ENCODE measurements around the gene SCGB2B2.
"Not testable (repeated sequence)": the region's sequence is repeated elsewhere in the genome, so short reads cannot be mapped to it uniquely, and the experiment has no call there.

Gene SCGB2B2

GRCh38 chr19:34687348-34687747, 10.4 kb upstream of the SCGB2B2 start:
- no peak for DNase-seq (ENCODE audit: low read depth)
- Histone ChIP-seq H3K9ac (ENCODE audit: low read length) (no peak overlapping the region), H3K9me3 (ENCODE audit: control insufficient read depth, low read length) (peaks cover 63% of the 10 kb centered on the region), H3K27me3 (replicated peaks; ENCODE audit: control insufficient read depth, insufficient read depth, low read length) (no peaks in the 10 kb centered on the region), H3K4me1 (ENCODE audit: control insufficient read depth, insufficient read depth, low read length) (no peaks in the 10 kb centered on the region), H3K36me3 (ENCODE audit: control insufficient read depth, insufficient read depth, low read length, severe bottlenecking) (peaks cover 36% of the 10 kb centered on the region), H3K4me3 (ENCODE audit: low read length) (no peak overlapping the region)

GRCh38 chr19:34686455-34686854, 9.5 kb upstream of the SCGB2B2 start:
- Histone ChIP-seq H3K27me3 (replicated peaks; ENCODE audit: control insufficient read depth, insufficient read depth, low read length) (no peaks in the 10 kb centered on the region), H3K4me3 (ENCODE audit: low read length) (peak overlapping the region; percentile 24), H3K9me3 (ENCODE audit: control insufficient read depth, low read length) (peaks cover 72% of the 10 kb centered on the region), H3K4me1 (ENCODE audit: control insufficient read depth, insufficient read depth, low read length) (no peaks in the 10 kb centered on the region), H3K9ac (ENCODE audit: low read length) (no peak overlapping the region), H3K36me3 (ENCODE audit: control insufficient read depth, insufficient read depth, low read length, severe bottlenecking) (peaks cover 45% of the 10 kb centered on the region)
- DNase-seq (ENCODE audit: low read depth) = no peak

- Histone ChIP-seq H3K36me3 (ENCODE audit: control insufficient read depth, insufficient read depth, low read length, severe bottlenecking) (peaks cover 57% of the 10 kb centered on the region), H3K4me3 (ENCODE audit: low read length) (peak overlapping the region; percentile 31), H3K9me3 (ENCODE audit: control insufficient read depth, low read length) (peaks cover 77% of the 10 kb centered on the region)
- H3K9ac ChIP-seq (ENCODE audit: low read length); H3K4me1 ChIP-seq (ENCODE audit: control insufficient read depth, insufficient read depth, low read length); H3K27me3 ChIP-seq (replicated peaks; ENCODE audit: control insufficient read depth, insufficient read depth, low read length); DNase-seq (ENCODE audit: low read depth): not testable (repeated sequence)
Measured at GRCh38 chr19:34685266-34685665, 8.3 kb upstream of the SCGB2B2 start.

- Histone ChIP-seq H3K36me3 (ENCODE audit: control insufficient read depth, insufficient read depth, low read length, severe bottlenecking) (peaks cover 75% of the 10 kb centered on the region), H3K9ac (ENCODE audit: low read length) (no peak overlapping the region), H3K9me3 (ENCODE audit: control insufficient read depth, low read length) (peaks cover 66% of the 10 kb centered on the region), H3K27me3 (replicated peaks; ENCODE audit: control insufficient read depth, insufficient read depth, low read length) (no peaks in the 10 kb centered on the region), H3K4me3 (ENCODE audit: low read length) (peak overlapping the region; percentile 57), H3K4me1 (ENCODE audit: control insufficient read depth, insufficient read depth, low read length) (peaks cover 11% of the 10 kb centered on the region)
- no peak for DNase-seq (ENCODE audit: low read depth)
Measured at GRCh38 chr19:34681478-34681877, 4.5 kb upstream of the SCGB2B2 start.

GRCh38 chr19:34678421-34678820, 1.5 kb upstream of the SCGB2B2 start:
- no peak for DNase-seq (ENCODE audit: low read depth)
- Histone ChIP-seq H3K4me3 (ENCODE audit: low read length) (peak overlapping the region; percentile 96), H3K9ac (ENCODE audit: low read length) (peak overlapping the region; percentile 95), H3K27me3 (replicated peaks; ENCODE audit: control insufficient read depth, insufficient read depth, low read length) (no peaks in the 10 kb centered on the region), H3K36me3 (ENCODE audit: control insufficient read depth, insufficient read depth, low read length, severe bottlenecking) (peaks cover 49% of the 10 kb centered on the region), H3K9me3 (ENCODE audit: control insufficient read depth, low read length) (peaks cover 35% of the 10 kb centered on the region), H3K4me1 (ENCODE audit: control insufficient read depth, insufficient read depth, low read length) (peaks cover 30% of the 10 kb centered on the region)

- DNase-seq (ENCODE audit: low read depth) = no peak
- peak overlapping the region; percentile 95 for H3K9ac ChIP-seq (ENCODE audit: low read length)
- peak overlapping the region; percentile 96 for H3K4me3 ChIP-seq (ENCODE audit: low read length)
- H3K27me3 ChIP-seq (replicated peaks; ENCODE audit: control insufficient read depth, insufficient read depth, low read length) = no peaks in the 10 kb centered on the region
- peaks cover 46% of the 10 kb centered on the region for H3K36me3 ChIP-seq (ENCODE audit: control insufficient read depth, insufficient read depth, low read length, severe bottlenecking)
- peaks cover 31% of the 10 kb centered on the region for H3K9me3 ChIP-seq (ENCODE audit: control insufficient read depth, low read length)
- peaks cover 30% of the 10 kb centered on the region for H3K4me1 ChIP-seq (ENCODE audit: control insufficient read depth, insufficient read depth, low read length)
Measured at GRCh38 chr19:34678085-34678412, 1.1 kb upstream of the SCGB2B2 start.

- DNase-seq (ENCODE audit: low read depth) = peak; percentile 98
- H3K9me3 ChIP-seq (ENCODE audit: control insufficient read depth, low read length) = peaks cover 26% of the 10 kb centered on the region
- no peaks in the 10 kb centered on the region for H3K27me3 ChIP-seq (replicated peaks; ENCODE audit: control insufficient read depth, insufficient read depth, low read length)
- peaks cover 41% of the 10 kb centered on the region for H3K36me3 ChIP-seq (ENCODE audit: control insufficient read depth, insufficient read depth, low read length, severe bottlenecking)
- H3K4me1 ChIP-seq (ENCODE audit: control insufficient read depth, insufficient read depth, low read length) = peaks cover 30% of the 10 kb centered on the region
- H3K9ac ChIP-seq (ENCODE audit: low read length) = peak within 1 kb of the TSS; percentile 95
- peak within 1 kb of the TSS; percentile 96 for H3K4me3 ChIP-seq (ENCODE audit: low read length)
Measured at GRCh38 chr19:34677386-34678084, 576 bp upstream of the SCGB2B2 start, which contains the start of gene ZNF302. Gene ZNF302 (plus strand): TSS chr19:34677678. CDS start chr19:34678805, 1,127 bp downstream.

- H3K36me3 ChIP-seq (ENCODE audit: control insufficient read depth, insufficient read depth, low read length, severe bottlenecking) = peaks cover 24% of the 10 kb centered on the region
- no peak overlapping the region for H3K9ac ChIP-seq (ENCODE audit: low read length)
- no peak for DNase-seq (ENCODE audit: low read depth)
- peaks cover 10% of the 10 kb centered on the region for H3K9me3 ChIP-seq (ENCODE audit: control insufficient read depth, low read length)
- no peaks in the 10 kb centered on the region for H3K27me3 ChIP-seq (replicated peaks; ENCODE audit: control insufficient read depth, insufficient read depth, low read length)
- H3K4me3 ChIP-seq (ENCODE audit: low read length) = peak overlapping the region; percentile 96
- H3K4me1 ChIP-seq (ENCODE audit: control insufficient read depth, insufficient read depth, low read length) = peaks cover 30% of the 10 kb centered on the region
Measured at GRCh38 chr19:34675919-34676318, 1.0 kb downstream of the SCGB2B2 start.

DNA sequence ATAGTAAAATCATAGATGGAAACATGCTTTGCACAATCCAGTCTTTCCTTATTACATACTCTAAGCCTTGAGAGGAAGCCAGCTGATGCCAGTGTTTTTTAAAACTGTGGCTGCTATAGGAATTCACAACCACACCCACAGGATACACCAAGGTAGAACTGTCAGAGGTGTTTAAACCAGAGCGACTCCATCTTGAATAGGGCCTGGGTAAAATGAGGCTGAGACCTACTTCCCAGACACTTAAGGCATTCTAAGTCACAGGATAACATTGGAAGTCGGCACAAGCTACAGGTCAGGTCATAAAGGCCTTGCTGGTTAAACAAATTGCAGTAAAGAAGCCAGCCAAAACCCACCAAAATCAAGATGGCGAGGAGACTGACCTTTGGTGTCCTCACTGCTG, 1.7 kb downstream of the SCGB2B2 start:
- no peak for DNase-seq (ENCODE audit: low read depth)
- H3K27me3 ChIP-seq (replicated peaks; ENCODE audit: control insufficient read depth, insufficient read depth, low read length) = no peaks in the 10 kb centered on the region
- peaks cover 6% of the 10 kb centered on the region for H3K9me3 ChIP-seq (ENCODE audit: control insufficient read depth, low read length)
- no peak overlapping the region for H3K4me3 ChIP-seq (ENCODE audit: low read length)
- no peak overlapping the region for H3K9ac ChIP-seq (ENCODE audit: low read length)
- H3K36me3 ChIP-seq (ENCODE audit: control insufficient read depth, insufficient read depth, low read length, severe bottlenecking) = peaks cover 18% of the 10 kb centered on the region
- H3K4me1 ChIP-seq (ENCODE audit: control insufficient read depth, insufficient read depth, low read length) = peaks cover 30% of the 10 kb centered on the region

- no peak for DNase-seq (ENCODE audit: low read depth)
- Histone ChIP-seq H3K9ac (ENCODE audit: low read length) (no peak overlapping the region), H3K9me3 (ENCODE audit: control insufficient read depth, low read length) (no peaks in the 10 kb centered on the region), H3K4me1 (ENCODE audit: control insufficient read depth, insufficient read depth, low read length) (peaks cover 29% of the 10 kb centered on the region), H3K36me3 (ENCODE audit: control insufficient read depth, insufficient read depth, low read length, severe bottlenecking) (peaks cover 2% of the 10 kb centered on the region), H3K27me3 (replicated peaks; ENCODE audit: control insufficient read depth, insufficient read depth, low read length) (no peaks in the 10 kb centered on the region), H3K4me3 (ENCODE audit: low read length) (no peak overlapping the region)
Measured at GRCh38 chr19:34673590-34673989, 3.4 kb downstream of the SCGB2B2 start.

DNA sequence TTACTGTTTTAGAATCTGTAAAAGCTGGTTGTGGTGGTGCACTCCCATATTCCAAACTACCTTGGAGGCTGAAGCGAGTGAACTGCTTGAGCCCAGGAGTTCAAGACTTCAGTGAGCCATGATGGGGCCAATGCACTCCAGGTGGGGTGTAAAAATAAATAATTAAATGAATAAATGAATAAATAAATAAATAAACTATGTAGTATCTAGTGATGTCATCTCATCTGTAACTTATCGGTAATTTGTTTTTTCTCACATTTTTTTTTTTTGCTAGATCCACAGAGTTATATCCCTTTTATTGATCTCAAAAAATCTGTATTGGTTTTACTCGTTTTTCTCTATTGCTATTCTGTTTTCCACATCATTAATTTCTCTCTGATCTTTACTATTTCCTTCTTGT, 5.0 kb downstream of the SCGB2B2 start:
- Histone ChIP-seq H3K9ac (ENCODE audit: low read length) (no peak overlapping the region), H3K9me3 (ENCODE audit: control insufficient read depth, low read length) (no peaks in the 10 kb centered on the region), H3K4me3 (ENCODE audit: low read length) (no peak overlapping the region), H3K36me3 (ENCODE audit: control insufficient read depth, insufficient read depth, low read length, severe bottlenecking) (no peaks in the 10 kb centered on the region), H3K27me3 (replicated peaks; ENCODE audit: control insufficient read depth, insufficient read depth, low read length) (no peaks in the 10 kb centered on the region), H3K4me1 (ENCODE audit: control insufficient read depth, insufficient read depth, low read length) (peaks cover 26% of the 10 kb centered on the region)
- no peak for DNase-seq (ENCODE audit: low read depth)

DNA sequence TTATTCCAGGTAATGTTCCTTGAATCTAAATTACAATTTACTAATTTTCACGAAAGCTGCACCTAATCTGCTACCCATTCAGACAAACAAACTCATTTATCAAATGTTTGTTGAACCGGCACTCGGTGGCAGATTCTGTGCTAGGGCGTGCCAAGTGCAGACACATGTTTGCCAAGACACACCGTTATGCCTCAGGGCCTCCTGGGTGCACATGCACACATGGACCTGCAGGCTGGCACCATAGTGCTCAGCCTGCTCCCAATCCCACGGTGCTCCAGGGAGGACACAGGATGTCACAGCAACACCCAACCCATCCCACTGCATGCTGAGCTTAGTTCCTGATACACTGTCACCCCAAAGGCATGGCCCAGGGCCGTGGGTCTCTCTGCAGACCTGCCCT, 7.7 kb downstream of the SCGB2B2 start:
- Histone ChIP-seq H3K4me3 (ENCODE audit: low read length) (no peak overlapping the region), H3K36me3 (ENCODE audit: control insufficient read depth, insufficient read depth, low read length, severe bottlenecking) (no peaks in the 10 kb centered on the region)
- DNase-seq (ENCODE audit: low read depth) = no peak

More for the DNA sequence above, 7.7 kb downstream of the SCGB2B2 start:
- Histone ChIP-seq H3K9ac (ENCODE audit: low read length) (no peak overlapping the region), H3K27me3 (replicated peaks; ENCODE audit: control insufficient read depth, insufficient read depth, low read length) (no peaks in the 10 kb centered on the region), H3K4me1 (ENCODE audit: control insufficient read depth, insufficient read depth, low read length) (peaks cover 6% of the 10 kb centered on the region), H3K9me3 (ENCODE audit: control insufficient read depth, low read length) (no peaks in the 10 kb centered on the region)

Measured in adipocyte (in vitro differentiated cells).